Transverse colon (tissue), 4 donors: ENCODE data around the gene TAS1R2. TPM values are rescaled to one million over a fixed set of nuclear protein-coding genes. Genes with fewer than 3 reads are reported as not detected.

ENCODE experiments used
- DNase-seq: peaks from one replicate; pipeline ENCODE4 v3.0.0-alpha.2; 2019
- H3K27ac ChIP-seq, 4 donors: fragments of 200-600 bp; sonication (generic); 2 replicates each; pipeline ENCODE4 v1.5.1; 2016 to 2018; ENCODE audit warnings: inconsistent platforms in 4 of 4
- H3K27me3 ChIP-seq: fragments of 200-600 bp; sonication (generic); 2 replicates; pipeline ENCODE4 v1.5.1; 2017; ENCODE audit warnings: inconsistent platforms
- H3K36me3 ChIP-seq, 4 donors: fragments of 200-600 bp; sonication (generic); 2 replicates each; pipeline ENCODE4 v1.5.1; 2017 to 2019; ENCODE audit warnings: inconsistent platforms in 4 of 4
- H3K4me1 ChIP-seq, 4 donors: fragments of 200-600 bp; sonication (generic); 2 replicates each; pipeline ENCODE4 v1.5.1; 2017 to 2020; ENCODE audit warnings: inconsistent platforms in 4 of 4
- H3K4me3 ChIP-seq, 4 donors: fragments of 200-600 bp; sonication (generic); 1 replicate in 1 of 4; 2 replicates in 3 of 4; pipeline versions ENCODE4 v1.5.1 to v1.6.1; 2017 to 2019; ENCODE audit warnings: inconsistent platforms in 4 of 4
- H3K9me3 ChIP-seq, 2 donors: fragments of 200-600 bp; sonication (generic); 2 replicates each; pipeline ENCODE4 v1.5.1; 2017 to 2019; ENCODE audit warnings: inconsistent platforms in 2 of 2
- CTCF ChIP-seq, 5 experiments: fragments of 200-600 bp in 3 of 5; fragments of 450-650 bp in 2 of 5; sonication (generic) in 3 of 5; IDR thresholded peaks; 1 replicate in 2 of 5; 2 replicates in 3 of 5; pipeline ENCODE4 v1.5.1; 2016 to 2017; ENCODE audit warnings: antibody characterized with exemption in 5 of 5, inconsistent platforms in 3 of 5, mild to moderate bottlenecking in 2 of 5, moderate library complexity in 1 of 5
- EP300 ChIP-seq: sonication (generic); formaldehyde crosslinking; IDR thresholded peaks from one replicate; pipeline ENCODE4 v1.6.1; 2017; ENCODE audit warnings: antibody characterized with exemption, low read depth
- POLR2A ChIP-seq: fragments of 450-650 bp; IDR thresholded peaks from one replicate; pipeline ENCODE4 v1.6.1; 2016; ENCODE audit warnings: antibody characterized with exemption, mild to moderate bottlenecking, moderate library complexity
- POLR2AphosphoS5 ChIP-seq, 3 donors: sonication (generic); formaldehyde crosslinking; IDR thresholded peaks; one replicate each; pipeline ENCODE4 v1.6.1; 2016; ENCODE audit warnings: antibody characterized with exemption in 3 of 3
- WGBS, 2 donors: methylation state at CpG; one replicate each; pipeline ENCODE4 v1.1.5; 2018; ENCODE audit warnings: low coverage in 1 of 2; 5-methylcytosine and 5-hydroxymethylcytosine counted together
- in situ Hi-C, 4 donors: fragments of 200-750 bp; cut with MboI; loops; one replicate each; pipeline versions ENCODE4 v1.15.0 to v1.15.1; 2017; ENCODE audit warnings: low sequenced_read_pairs in 3 of 4, low pct_ligation_motif_present in 1 of 4, low pct_unique_long_range_greater_than_20kb in 1 of 4
- intact Hi-C: fragments of 100-400 bp; cut with DNase I; formaldehyde crosslinking; loops from one replicate; pipeline ENCODE4 v1.15.1; 2023; ENCODE audit warnings: low total_unique reads
- total RNA-seq, 4 donors: library from RNA; depleted of rRNA; stranded (reverse); fragments of >200 nt; gene quantifications; one replicate each; pipeline ENCODE4 v1.1.0, GENCODE V29; 2016

TAS1R2 gene
- total RNA-seq, 4 donors from 2014 or later, result not detected

GRCh38 chr1:18798533-18798932 is 60.9 kb downstream of the TAS1R2 start:
- in situ Hi-C loops, result no loop called here
- Histone ChIP-seq H3K27me3 (peaks cover 3% of the 10 kb centered on the region), H3K36me3 (no peaks in the 10 kb centered on the region), H3K9me3 (no peaks in the 10 kb centered on the region), H3K27ac (no peak overlapping the region), H3K4me3 (no peak overlapping the region), H3K4me1 (no peaks in the 10 kb centered on the region)
- DNase-seq, result no peak
- intact Hi-C loops, result no loop called here
- no peak for TF ChIP-seq EP300
- TF ChIP-seq POLR2AphosphoS5 (IDR thresholded peaks at IDR 0.05), result no peak
- no peak for TF ChIP-seq POLR2A
- no peak for TF ChIP-seq CTCF (IDR thresholded peaks at IDR 0.05)
- WGBS, 2 donors, result 65% methylated on average over 13 of the region's 13 CpGs; no CpG with 5 or more reads in 1 of the 2 donors

- in situ Hi-C loops (no loop called here), intact Hi-C loops (no loop called here)
- Histone ChIP-seq H3K27me3 (peaks cover 19% of the 10 kb centered on the region), H3K27ac (no peak overlapping the region), H3K36me3 (no peaks in the 10 kb centered on the region), H3K9me3 (no peaks in the 10 kb centered on the region), H3K4me1 (no peaks in the 10 kb centered on the region), H3K4me3 (no peak overlapping the region)
- DNase-seq, result no peak
- TF ChIP-seq POLR2AphosphoS5 (IDR thresholded peaks at IDR 0.05) (no peak), POLR2A (no peak), EP300 (no peak), CTCF (IDR thresholded peaks at IDR 0.05) (no peak)
- WGBS, 2 donors, result 57 to 71% methylated on average over 3 of the region's 3 CpGs
These were observed 62.5 kb downstream of the TAS1R2 start for GRCh38 chr1:18796950-18797349.

- Histone ChIP-seq H3K4me3 (no peak overlapping the region), H3K27ac (no peak overlapping the region), H3K9me3 (no peaks in the 10 kb centered on the region), H3K36me3 (no peaks in the 10 kb centered on the region), H3K27me3 (peaks cover 22% of the 10 kb centered on the region), H3K4me1 (no peaks in the 10 kb centered on the region)
- TF ChIP-seq EP300 (no peak), POLR2AphosphoS5 (IDR thresholded peaks at IDR 0.05) (no peak), POLR2A (no peak), CTCF (IDR thresholded peaks at IDR 0.05) (no peak)
- in situ Hi-C loops (no loop called here), intact Hi-C loops (no loop called here)
- no peak for DNase-seq
- 65 to 76% methylated on average over 6 to 14 of the region's 14 CpGs for WGBS, 2 donors
These were observed 64.3 kb downstream of the TAS1R2 start for GRCh38 chr1:18795002-18795689.

- 38% methylated on average over 5 of the region's 5 CpGs; no CpG with 5 or more reads in 1 of the 2 donors for WGBS, 2 donors
- intact Hi-C loops, result no loop called here
- Histone ChIP-seq H3K27me3 (peaks cover 28% of the 10 kb centered on the region), H3K36me3 (no peaks in the 10 kb centered on the region), H3K4me3 (no peak overlapping the region), H3K27ac (no peak overlapping the region), H3K4me1 (no peaks in the 10 kb centered on the region), H3K9me3 (no peaks in the 10 kb centered on the region)
- in situ Hi-C loops, result no loop called here
- DNase-seq, result no peak
- TF ChIP-seq CTCF (IDR thresholded peaks at IDR 0.05) (no peak), POLR2AphosphoS5 (IDR thresholded peaks at IDR 0.05) (no peak), EP300 (no peak), POLR2A (no peak)
These were observed 64.9 kb downstream of the TAS1R2 start for GRCh38 chr1:18794561-18794960.
